HEK293T (cell line): ENCODE data around the gene NFXL1.

Source experiments
- ARNT ChIP-seq: fragments of 450-650 bp; IDR thresholded peaks from 2 replicates; pipeline ENCODE4 v1.6.1; 2017; ENCODE audit warnings: mild to moderate bottlenecking
- BHLHE40 ChIP-seq: fragments of 450-650 bp; IDR thresholded peaks from 2 replicates; pipeline ENCODE4 v1.6.1; 2016; ENCODE audit warnings: mild to moderate bottlenecking, moderate library complexity, borderline replicate concordance
- CTBP1 ChIP-seq: fragments of 450-650 bp; IDR thresholded peaks from 2 replicates; pipeline ENCODE4 v1.6.1; 2016; ENCODE audit warnings: borderline replicate concordance
- FOXK2 ChIP-seq: fragments of 450-650 bp; IDR thresholded peaks from 2 replicates; pipeline ENCODE4 v1.6.1; 2016; ENCODE audit warnings: mild to moderate bottlenecking
- FOXM1 ChIP-seq: fragments of 450-650 bp; IDR thresholded peaks from 2 replicates; pipeline ENCODE4 v1.6.1; 2017; ENCODE audit warnings: mild to moderate bottlenecking, borderline replicate concordance
- HDGF ChIP-seq: fragments of 450-650 bp; IDR thresholded peaks from 2 replicates; pipeline ENCODE4 v1.6.1; 2017; ENCODE audit warnings: antibody characterized with exemption, borderline replicate concordance
- L3MBTL2 ChIP-seq: fragments of 450-650 bp; conservative IDR thresholded peaks from 2 replicates; pipeline ENCODE4 v1.6.1; 2016; ENCODE audit warnings: mild to moderate bottlenecking
- LEF1 ChIP-seq: fragments of 450-650 bp; IDR thresholded peaks from 2 replicates; pipeline ENCODE4 v1.6.1; 2017; ENCODE audit warnings: mild to moderate bottlenecking, borderline replicate concordance
- PKNOX1 ChIP-seq: fragments of 450-650 bp; IDR thresholded peaks from 2 replicates; pipeline ENCODE4 v1.6.1; 2016
- SP1 ChIP-seq: fragments of 450-650 bp; IDR thresholded peaks from 2 replicates; pipeline ENCODE4 v1.6.1; 2017
- ZNF384 ChIP-seq: fragments of 450-650 bp; IDR thresholded peaks from 2 replicates; pipeline ENCODE4 v1.6.1; 2016

- no peak for TF ChIP-seq BHLHE40
- TF ChIP-seq FOXK2: no peak
- no peak for TF ChIP-seq HDGF
- no peak for TF ChIP-seq SP1
- no peak for TF ChIP-seq PKNOX1
- no peak for TF ChIP-seq CTBP1
- TF ChIP-seq LEF1: no peak
- no peak for TF ChIP-seq ZNF384
- TF ChIP-seq ARNT: no peak
- TF ChIP-seq FOXM1: no peak
- no peak for TF ChIP-seq L3MBTL2
Measured at GRCh38 chr4:47856713-47857112, 57.7 kb downstream of the NFXL1 start.
